DND-41 (cell line): ENCODE data around the gene SGCB.

Experiments
- EZH2 ChIP-seq: IDR thresholded peaks from 3 replicates; pipeline ENCODE4 v1.6.1; 2012; ENCODE audit warnings: borderline replicate concordance, low read depth, mild to moderate bottlenecking, moderate library complexity, low read length, inconsistent platforms; ENCODE audit not compliant: severe bottlenecking
- TF ChIP-seq, protein P1 (sequence below): IDR thresholded peaks from 2 replicates; pipeline ENCODE4 v1.5.1; 2012; ENCODE audit warnings: borderline replicate concordance, low read length, moderate library complexity, mild to moderate bottlenecking; ENCODE audit not compliant: poor library complexity, severe bottlenecking; ENCODE audit errors: extremely low read depth

- TF ChIP-seq, protein P1, sequence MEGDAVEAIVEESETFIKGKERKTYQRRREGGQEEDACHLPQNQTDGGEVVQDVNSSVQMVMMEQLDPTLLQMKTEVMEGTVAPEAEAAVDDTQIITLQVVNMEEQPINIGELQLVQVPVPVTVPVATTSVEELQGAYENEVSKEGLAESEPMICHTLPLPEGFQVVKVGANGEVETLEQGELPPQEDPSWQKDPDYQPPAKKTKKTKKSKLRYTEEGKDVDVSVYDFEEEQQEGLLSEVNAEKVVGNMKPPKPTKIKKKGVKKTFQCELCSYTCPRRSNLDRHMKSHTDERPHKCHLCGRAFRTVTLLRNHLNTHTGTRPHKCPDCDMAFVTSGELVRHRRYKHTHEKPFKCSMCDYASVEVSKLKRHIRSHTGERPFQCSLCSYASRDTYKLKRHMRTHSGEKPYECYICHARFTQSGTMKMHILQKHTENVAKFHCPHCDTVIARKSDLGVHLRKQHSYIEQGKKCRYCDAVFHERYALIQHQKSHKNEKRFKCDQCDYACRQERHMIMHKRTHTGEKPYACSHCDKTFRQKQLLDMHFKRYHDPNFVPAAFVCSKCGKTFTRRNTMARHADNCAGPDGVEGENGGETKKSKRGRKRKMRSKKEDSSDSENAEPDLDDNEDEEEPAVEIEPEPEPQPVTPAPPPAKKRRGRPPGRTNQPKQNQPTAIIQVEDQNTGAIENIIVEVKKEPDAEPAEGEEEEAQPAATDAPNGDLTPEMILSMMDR: no peak
- TF ChIP-seq EZH2: no peak
Measured at GRCh38 chr4:52079659-52080058, 41.6 kb upstream of the SGCB start.
